Measurements from ENCODE around the gene CDK11B.

CDK11B gene

GRCh38 chr1:1616045-1616790 lies 42.6 kb downstream of the CDK11B start:
- DNase-seq (ENCODE audit: low read depth in 2 of 2) = no peak

- peak; percentile 94 to 96 for DNase-seq (ENCODE audit: low read depth in 2 of 2)
Observed at GRCh38 chr1:1615256-1616044, 43.4 kb downstream of the CDK11B start, which contains the start of gene MIB2. Gene MIB2, plus strand, starts transcription at chr1:1615500. Its CDS starts 7,953 bp downstream, at chr1:1623453.

- DNase-seq (ENCODE audit: low read depth in 2 of 2) = no peak
Observed at GRCh38 chr1:1614954-1615255, 43.9 kb downstream of the CDK11B start.

- peak; percentile 22 to 51 for DNase-seq (ENCODE audit: low read depth in 2 of 2)
Observed at GRCh38 chr1:1614204-1614953, 44.4 kb downstream of the CDK11B start.

- DNase-seq (ENCODE audit: low read depth in 2 of 2) = no peak
Observed at GRCh38 chr1:1613509-1614082, 45.2 kb downstream of the CDK11B start.

GRCh38 chr1:1612104-1612400 lies 46.8 kb downstream of the CDK11B start:
- DNase-seq (ENCODE audit: low read depth in 2 of 2) = no peak

- DNase-seq (ENCODE audit: low read depth in 2 of 2) = no peak
Observed at GRCh38 chr1:1610796-1611195, 48.0 kb downstream of the CDK11B start.

GRCh38 chr1:1609822-1610485 lies 48.9 kb downstream of the CDK11B start:
- DNase-seq (ENCODE audit: low read depth in 2 of 2) = no peak

GRCh38 chr1:1606232-1606631 lies 52.6 kb downstream of the CDK11B start:
- DNase-seq (ENCODE audit: low read depth in 2 of 2) = no peak

GRCh38 chr1:1605724-1606123 lies 53.1 kb downstream of the CDK11B start:
- DNase-seq (ENCODE audit: low read depth in 2 of 2) = no peak

- no peak for DNase-seq (ENCODE audit: low read depth in 2 of 2)
Observed at GRCh38 chr1:1605034-1605591, 53.7 kb downstream of the CDK11B start.

GRCh38 chr1:1604374-1605033 lies 54.3 kb downstream of the CDK11B start:
- no peak for DNase-seq (ENCODE audit: low read depth in 2 of 2)

- DNase-seq (ENCODE audit: low read depth in 2 of 2) = no peak
Observed at GRCh38 chr1:1603671-1604373, 55.0 kb downstream of the CDK11B start.

GRCh38 chr1:1602968-1603506 lies 55.8 kb downstream of the CDK11B start:
- no peak for DNase-seq (ENCODE audit: low read depth in 2 of 2)

- no peak for DNase-seq (ENCODE audit: low read depth in 2 of 2)
Observed at GRCh38 chr1:1602304-1602967, 56.4 kb downstream of the CDK11B start.

- no peak for DNase-seq (ENCODE audit: low read depth in 2 of 2)
Observed at GRCh38 chr1:1601564-1602303, 57.1 kb downstream of the CDK11B start.

GRCh38 chr1:1600861-1601563 lies 57.8 kb downstream of the CDK11B start:
- no peak for DNase-seq (ENCODE audit: low read depth in 2 of 2)

All from activated CD8-positive, alpha-beta memory T cell treated with anti-CD3 and anti-CD28 coated beads for 4 hours (primary cell).